ENCODE results near the gene OTUD1. TPM values are rescaled to one million over a fixed set of nuclear protein-coding genes. Genes with fewer than 3 reads are reported as not detected.
A peak's percentile ranks its signal among the peaks of the same experiment; 100 is the strongest.

Gene OTUD1
- total RNA-seq, 1 experiment from 2014 or later: 3.8 TPM

DNA sequence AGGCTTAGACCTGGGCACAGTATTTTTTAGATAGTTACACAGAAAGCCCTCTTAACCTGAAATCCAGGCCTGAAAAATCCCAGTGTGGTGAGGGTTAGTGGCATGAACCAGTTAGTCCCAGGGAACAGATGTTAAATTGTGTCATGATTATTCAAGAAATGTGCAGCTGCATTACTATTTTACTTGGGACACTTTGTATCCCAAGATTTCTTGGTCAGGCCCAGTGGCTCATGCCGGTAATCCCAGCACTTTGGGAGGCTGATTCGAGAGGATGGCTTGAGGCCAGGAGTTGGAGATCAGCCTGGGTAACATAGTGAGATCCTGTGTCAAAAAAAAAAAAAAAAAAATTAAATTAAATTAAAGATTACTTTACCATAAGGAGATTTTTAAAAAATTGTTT is 36.0 kb upstream of the OTUD1 start:
- no peak overlapping the region for H4K5ac ChIP-seq (ENCODE audit: insufficient read length, low read depth, low read length)
- no CpG with 5 or more reads among the region's 2 CpGs for WGBS (ENCODE audit: extremely low coverage, insufficient read length, low lambda C conversion rate)

More for the DNA sequence above, 36.0 kb upstream of the OTUD1 start:
- no peaks in the 10 kb centered on the region for H3K27me3 ChIP-seq (ENCODE audit: insufficient read depth, low read length)
- peak overlapping the region; percentile 62 for H2BK20ac ChIP-seq (ENCODE audit: low read depth, low read length, poor library complexity, severe bottlenecking)
- H3K27ac ChIP-seq (ENCODE audit: insufficient read length, low read depth, low read length): no peak overlapping the region
- H4K8ac ChIP-seq (replicated peaks; ENCODE audit: insufficient read length, low read depth, low read length): no peak overlapping the region
- H3K56ac ChIP-seq (ENCODE audit: insufficient read length, low read depth, low read length): no peak overlapping the region
- H3K23me2 ChIP-seq (ENCODE audit: insufficient read length, low read depth, low read length, poor library complexity, severe bottlenecking): no peaks in the 10 kb centered on the region
- no peaks in the 10 kb centered on the region for H3K27me3 Mint-ChIP-seq (ENCODE audit: low read depth)
- no peak overlapping the region for H2BK15ac ChIP-seq (ENCODE audit: low read depth, low read length)
- no peak overlapping the region for H3K9ac ChIP-seq (ENCODE audit: extremely low read depth, insufficient read length, low read length)
- no peaks in the 10 kb centered on the region for H3K79me1 ChIP-seq (ENCODE audit: insufficient read depth, low read depth, low read length, poor library complexity, severe bottlenecking)
- peaks cover 8 to 15% of the 10 kb centered on the region in 2 experiments for H3K4me1 Mint-ChIP-seq
- H3K27ac Mint-ChIP-seq: no peak overlapping the region
- DNase-seq: no peak
- H4K20me1 ChIP-seq (ENCODE audit: control insufficient read depth, insufficient read depth, insufficient read length): no peaks in the 10 kb centered on the region
- no peak overlapping the region for H2BK12ac ChIP-seq (ENCODE audit: insufficient read length, low read depth, low read length)
- no peak overlapping the region for H2BK5ac ChIP-seq (ENCODE audit: insufficient read length, low read length)
- no peak overlapping the region for H3K18ac ChIP-seq (ENCODE audit: insufficient read length, low read depth, low read length)
- no peak overlapping the region for H4K91ac ChIP-seq (ENCODE audit: insufficient read length, low read depth, low read length)
- H3K9me3 Mint-ChIP-seq: no peaks in the 10 kb centered on the region
- H3K4me1 ChIP-seq (ENCODE audit: insufficient read depth, low read length): peaks cover 2% of the 10 kb centered on the region; the same call in 1 of the 2 replicates
- H2AK5ac ChIP-seq (ENCODE audit: insufficient read length, low read length): no peak overlapping the region
- H2AFZ ChIP-seq (ENCODE audit: low read length): no peak overlapping the region
- no peak overlapping the region for H3K4me3 Mint-ChIP-seq
- no peak overlapping the region for H3K4me2 ChIP-seq (ENCODE audit: insufficient read depth, insufficient read length, low read length)
- H3K14ac ChIP-seq (ENCODE audit: insufficient read depth, low read length): no peak overlapping the region
- H2BK120ac ChIP-seq (ENCODE audit: low read depth, low read length, poor library complexity, severe bottlenecking): no peak overlapping the region
- H3K36me3 Mint-ChIP-seq (ENCODE audit: insufficient read depth in 1 of 3, low read depth in 3 of 3): no peaks in the 10 kb centered on the region
- no peak overlapping the region for H3K4ac ChIP-seq (ENCODE audit: low read depth, low read length)
- H3K9me3 ChIP-seq (ENCODE audit: control insufficient read depth, low read depth, low read length): no peaks in the 10 kb centered on the region
- H3K79me2 ChIP-seq (ENCODE audit: insufficient read depth, low read length): no peaks in the 10 kb centered on the region
- TF ChIP-seq, protein P1, sequence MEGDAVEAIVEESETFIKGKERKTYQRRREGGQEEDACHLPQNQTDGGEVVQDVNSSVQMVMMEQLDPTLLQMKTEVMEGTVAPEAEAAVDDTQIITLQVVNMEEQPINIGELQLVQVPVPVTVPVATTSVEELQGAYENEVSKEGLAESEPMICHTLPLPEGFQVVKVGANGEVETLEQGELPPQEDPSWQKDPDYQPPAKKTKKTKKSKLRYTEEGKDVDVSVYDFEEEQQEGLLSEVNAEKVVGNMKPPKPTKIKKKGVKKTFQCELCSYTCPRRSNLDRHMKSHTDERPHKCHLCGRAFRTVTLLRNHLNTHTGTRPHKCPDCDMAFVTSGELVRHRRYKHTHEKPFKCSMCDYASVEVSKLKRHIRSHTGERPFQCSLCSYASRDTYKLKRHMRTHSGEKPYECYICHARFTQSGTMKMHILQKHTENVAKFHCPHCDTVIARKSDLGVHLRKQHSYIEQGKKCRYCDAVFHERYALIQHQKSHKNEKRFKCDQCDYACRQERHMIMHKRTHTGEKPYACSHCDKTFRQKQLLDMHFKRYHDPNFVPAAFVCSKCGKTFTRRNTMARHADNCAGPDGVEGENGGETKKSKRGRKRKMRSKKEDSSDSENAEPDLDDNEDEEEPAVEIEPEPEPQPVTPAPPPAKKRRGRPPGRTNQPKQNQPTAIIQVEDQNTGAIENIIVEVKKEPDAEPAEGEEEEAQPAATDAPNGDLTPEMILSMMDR (conservative IDR thresholded peaks at IDR 0.05): no peak
- no peak overlapping the region for H3T11ph ChIP-seq (ENCODE audit: low read length)
- no peak overlapping the region for H3K23ac ChIP-seq (ENCODE audit: insufficient read length, low read depth, low read length)
